K562 (cell line): Measurements from ENCODE around the gene PNRC2. TPM values are rescaled to one million over a fixed set of nuclear protein-coding genes. Genes with fewer than 3 reads are reported as not detected.

ENCODE experiments used
- BMI1 ChIP-seq: fragments of 150-350 bp; IDR thresholded peaks from 2 replicates; pipeline ENCODE4 v1.6.1; 2014; ENCODE audit warnings: low read length
- CHD7 ChIP-seq: fragments of 200-600 bp; sonication (generic); IDR thresholded peaks from one replicate; pipeline ENCODE4 v1.6.1; 2012; ENCODE audit warnings: mild to moderate bottlenecking, low read depth, low read length, inconsistent platforms
- COPS2 ChIP-seq: fragments of 450-650 bp; conservative IDR thresholded peaks from 2 replicates; pipeline ENCODE4 v1.6.1; 2016; ENCODE audit warnings: mild to moderate bottlenecking, moderate library complexity
- NELFE ChIP-seq: IDR thresholded peaks from 2 replicates; pipeline ENCODE4 v1.6.1; 2011; ENCODE audit warnings: mild to moderate bottlenecking; ENCODE audit not compliant: insufficient read depth, insufficient read length
- RB1 ChIP-seq: fragments of 450-650 bp; IDR thresholded peaks from 2 replicates; pipeline ENCODE4 v1.6.1; 2017; ENCODE audit warnings: low read depth, mild to moderate bottlenecking
- ZNF318 ChIP-seq, 2 experiments: fragments of 450-650 bp; IDR thresholded peaks; 2 replicates each; pipeline ENCODE4 v1.6.1; 2016; ENCODE audit warnings: mild to moderate bottlenecking in 2 of 2, borderline replicate concordance in 1 of 2, low read depth in 1 of 2, moderate library complexity in 1 of 2
- ZNF444 ChIP-seq: fragments of 250-450 bp; sonication (Bioruptor Pico); IDR thresholded peaks from 2 replicates; pipeline ENCODE4 v1.4.0; 2020; ENCODE audit warnings: mild to moderate bottlenecking, moderate library complexity
- polyA plus RNA-seq, 8 experiments: library from polyadenylated mRNA; depleted of rRNA in 4 of 8; stranded (reverse) in 5 of 8; unstranded in 3 of 8; fragments of >200 nt; fragmentation: Nextera tagmentation in 2 of 8; fragmentation: Illumina TruSeq in 1 of 8; extraction: Ambion mirVana in 2 of 8; extraction: Trizol in 1 of 8; gene quantifications; 2 replicates each; pipeline versions ENCODE4 v1.2.1 to v1.2.3, GENCODE V29; 2011 to 2014; ENCODE audit warnings: inconsistent platforms in 1 of 8, missing spikeins in 1 of 8
- total RNA-seq, 7 experiments: library from RNA; depleted of rRNA in 6 of 7; stranded (reverse); fragments of >200 nt in 6 of 7; fragmentation: Illumina TruSeq in 2 of 7; extraction: Trizol in 2 of 7; gene quantifications; 2 replicates each; pipeline versions ENCODE4 v1.2.1 to v1.2.3, GENCODE V29; 2011 to 2021; ENCODE audit warnings: low replicate concordance in 1 of 7

The PNRC2 gene
- total and polyA plus RNA-seq, 9 of the 15 experiments (the other 6 are each of a cell fraction or from before 2014, with no cell fraction given): 127 to 303 (median 203) TPM

- TF ChIP-seq ZNF318 (IDR thresholded peaks at IDR 0.05; ENCODE audit: borderline replicate concordance in 1 of 2, low read depth in 1 of 2) (no peak), RB1 (no peak), COPS2 (no peak), NELFE (no peak), CHD7 (no peak), ZNF444 (CRISPR knock-in tag) (no peak), BMI1 (no peak)
Observed at GRCh38 chr1:23957096-23957495, 2.5 kb upstream of the PNRC2 start (continued).
